ENCODE results near the gene PDE4B.
"Not testable (repeated sequence)": the region's sequence is repeated elsewhere in the genome, so short reads cannot be mapped to it uniquely, and the experiment has no call there.

PDE4B gene

DNA sequence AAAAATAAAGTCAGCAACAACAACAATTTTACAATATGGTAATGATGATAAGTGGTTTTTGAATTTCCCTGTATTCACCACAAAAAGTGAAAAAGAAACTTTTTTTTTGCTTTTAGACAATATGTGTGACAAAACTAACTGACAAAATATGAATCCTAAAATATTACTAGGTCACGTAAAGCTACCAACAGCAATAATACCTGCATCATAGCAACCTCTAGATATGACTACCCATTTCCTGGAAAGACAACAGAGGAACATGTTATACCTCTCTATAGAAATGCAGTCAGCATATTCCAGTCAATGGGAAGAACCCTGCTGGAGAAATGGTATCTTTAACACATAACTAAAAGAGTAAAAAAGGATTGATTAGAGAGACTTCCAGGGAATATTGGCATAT lies 73.7 kb downstream of the PDE4B start:
- no peaks in the 10 kb centered on the region for H3K9me3 ChIP-seq (ENCODE audit: low read length)
- no peaks in the 10 kb centered on the region for H3K9me2 ChIP-seq (ENCODE audit: low read depth, low read length)
- H2AFZ ChIP-seq (ENCODE audit: low read length): no peak overlapping the region
- no peak overlapping the region for H3K4me3 ChIP-seq (ENCODE audit: low read depth, low read length, poor library complexity, severe bottlenecking)
- no peaks in the 10 kb centered on the region for H3K4me1 ChIP-seq (ENCODE audit: insufficient read depth, low read length, severe bottlenecking)
- H3K79me2 ChIP-seq (ENCODE audit: insufficient read depth, low read length): no peaks in the 10 kb centered on the region
- no peaks in the 10 kb centered on the region for H3K27me3 ChIP-seq (ENCODE audit: insufficient read depth, low read length)
- no peak overlapping the region for H3K9ac ChIP-seq (ENCODE audit: low read length)
- H3K36me3 ChIP-seq (ENCODE audit: insufficient read depth, low read length): no peaks in the 10 kb centered on the region
- no peak overlapping the region for H3K4me2 ChIP-seq (ENCODE audit: low read length)
- no peak overlapping the region for H3K27ac ChIP-seq (ENCODE audit: low read depth, low read length, poor library complexity, severe bottlenecking)
- H4K20me1 ChIP-seq (ENCODE audit: insufficient read depth, low read length): no peaks in the 10 kb centered on the region
- H3F3A ChIP-seq (ENCODE audit: insufficient read depth, low read length): no peaks in the 10 kb centered on the region
- TF ChIP-seq, protein P1, sequence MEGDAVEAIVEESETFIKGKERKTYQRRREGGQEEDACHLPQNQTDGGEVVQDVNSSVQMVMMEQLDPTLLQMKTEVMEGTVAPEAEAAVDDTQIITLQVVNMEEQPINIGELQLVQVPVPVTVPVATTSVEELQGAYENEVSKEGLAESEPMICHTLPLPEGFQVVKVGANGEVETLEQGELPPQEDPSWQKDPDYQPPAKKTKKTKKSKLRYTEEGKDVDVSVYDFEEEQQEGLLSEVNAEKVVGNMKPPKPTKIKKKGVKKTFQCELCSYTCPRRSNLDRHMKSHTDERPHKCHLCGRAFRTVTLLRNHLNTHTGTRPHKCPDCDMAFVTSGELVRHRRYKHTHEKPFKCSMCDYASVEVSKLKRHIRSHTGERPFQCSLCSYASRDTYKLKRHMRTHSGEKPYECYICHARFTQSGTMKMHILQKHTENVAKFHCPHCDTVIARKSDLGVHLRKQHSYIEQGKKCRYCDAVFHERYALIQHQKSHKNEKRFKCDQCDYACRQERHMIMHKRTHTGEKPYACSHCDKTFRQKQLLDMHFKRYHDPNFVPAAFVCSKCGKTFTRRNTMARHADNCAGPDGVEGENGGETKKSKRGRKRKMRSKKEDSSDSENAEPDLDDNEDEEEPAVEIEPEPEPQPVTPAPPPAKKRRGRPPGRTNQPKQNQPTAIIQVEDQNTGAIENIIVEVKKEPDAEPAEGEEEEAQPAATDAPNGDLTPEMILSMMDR (IDR thresholded peaks at IDR 0.05; ENCODE audit: low read length): no peak
- no peak for TF ChIP-seq EZH2 (IDR thresholded peaks at IDR 0.05; ENCODE audit: borderline replicate concordance, low read length)

DNA sequence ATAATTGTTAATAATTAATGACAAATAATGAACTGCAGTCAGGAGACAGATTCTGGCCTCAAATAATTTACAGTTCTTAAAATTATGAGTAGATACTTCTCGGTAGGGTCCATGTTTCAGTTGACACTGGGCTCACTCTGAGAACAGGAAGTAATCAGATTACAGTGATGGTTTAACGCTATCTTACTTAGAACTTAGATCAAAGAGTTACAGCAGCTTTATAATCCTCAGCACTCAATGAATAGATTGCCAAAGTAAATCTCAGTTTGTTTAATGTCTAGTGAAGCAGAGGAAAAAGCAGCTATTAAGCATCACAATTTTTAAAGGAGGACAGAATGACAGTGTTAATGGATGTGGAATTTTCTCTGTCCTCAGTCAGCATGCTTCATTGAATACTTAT lies 79.6 kb downstream of the PDE4B start:
- TF ChIP-seq, protein P1 (IDR thresholded peaks at IDR 0.05; ENCODE audit: low read length): no peak
- TF ChIP-seq EZH2 (IDR thresholded peaks at IDR 0.05; ENCODE audit: borderline replicate concordance, low read length): no peak
- Histone ChIP-seq H3K4me1 (ENCODE audit: insufficient read depth, low read length, severe bottlenecking) (no peaks in the 10 kb centered on the region), H4K20me1 (ENCODE audit: insufficient read depth, low read length) (no peaks in the 10 kb centered on the region), H3K9me3 (ENCODE audit: low read length) (no peaks in the 10 kb centered on the region), H3K79me2 (ENCODE audit: insufficient read depth, low read length) (no peaks in the 10 kb centered on the region), H3K4me2 (ENCODE audit: low read length) (no peak overlapping the region), H3K9me2 (ENCODE audit: low read depth, low read length) (no peaks in the 10 kb centered on the region), H3K27me3 (ENCODE audit: insufficient read depth, low read length) (no peaks in the 10 kb centered on the region), H3K27ac (ENCODE audit: low read depth, low read length, poor library complexity, severe bottlenecking) (no peak overlapping the region), H3K36me3 (ENCODE audit: insufficient read depth, low read length) (no peaks in the 10 kb centered on the region), H3K4me3 (ENCODE audit: low read depth, low read length, poor library complexity, severe bottlenecking) (no peak overlapping the region), H3F3A (ENCODE audit: insufficient read depth, low read length) (no peaks in the 10 kb centered on the region), H3K9ac (ENCODE audit: low read length) (no peak overlapping the region), H2AFZ (ENCODE audit: low read length) (no peak overlapping the region)

DNA sequence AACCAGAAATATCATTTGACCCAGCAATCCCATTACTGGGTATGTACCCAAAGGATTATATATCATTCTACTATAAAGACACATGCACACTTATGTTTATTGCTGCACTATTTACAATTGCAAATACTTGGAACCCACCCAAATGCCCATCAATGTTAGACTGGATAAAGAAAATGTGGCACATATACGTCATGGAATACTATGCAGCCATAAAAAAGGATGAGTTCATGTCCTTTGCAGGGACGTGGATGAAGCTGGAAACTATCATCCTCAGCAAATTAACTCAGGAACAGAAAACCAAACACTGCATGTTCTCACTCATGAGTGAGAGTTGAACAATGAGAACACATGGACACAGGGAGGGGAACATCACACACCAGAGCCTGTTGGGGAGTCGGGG lies 85.6 kb downstream of the PDE4B start:
- not testable (repeated sequence) for H3K4me2 ChIP-seq (ENCODE audit: low read length); H2AFZ ChIP-seq (ENCODE audit: low read length); H3K9me3 ChIP-seq (ENCODE audit: low read length); H3K36me3 ChIP-seq (ENCODE audit: insufficient read depth, low read length); H3K9me2 ChIP-seq (ENCODE audit: low read depth, low read length); H3K4me1 ChIP-seq (ENCODE audit: insufficient read depth, low read length, severe bottlenecking); H3K9ac ChIP-seq (ENCODE audit: low read length); H3K79me2 ChIP-seq (ENCODE audit: insufficient read depth, low read length); H3K27ac ChIP-seq (ENCODE audit: low read depth, low read length, poor library complexity, severe bottlenecking); H4K20me1 ChIP-seq (ENCODE audit: insufficient read depth, low read length); H3K4me3 ChIP-seq (ENCODE audit: low read depth, low read length, poor library complexity, severe bottlenecking); H3K27me3 ChIP-seq (ENCODE audit: insufficient read depth, low read length); H3F3A ChIP-seq (ENCODE audit: insufficient read depth, low read length)

DNA sequence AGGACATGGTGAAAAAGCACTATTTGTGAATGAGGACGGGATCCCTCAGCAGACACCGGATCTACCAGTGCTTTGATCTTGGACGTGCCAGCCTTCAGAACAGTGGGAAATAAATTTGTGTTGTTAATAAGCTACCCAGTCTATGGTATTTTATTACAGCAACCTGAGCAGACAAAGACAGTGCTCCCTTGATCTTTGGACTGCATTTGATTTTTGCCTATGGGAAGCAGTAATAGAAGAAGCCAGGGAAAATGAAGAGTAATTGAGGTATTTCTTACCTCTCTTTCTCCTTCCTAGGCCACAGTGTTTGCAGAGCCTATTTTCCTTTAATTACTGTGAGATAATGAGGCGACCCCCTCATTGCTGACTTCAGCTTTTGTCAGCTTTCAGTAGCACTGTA lies 87.9 kb downstream of the PDE4B start:
- Histone ChIP-seq H3K4me2 (ENCODE audit: low read length) (no peak overlapping the region), H3K4me1 (ENCODE audit: insufficient read depth, low read length, severe bottlenecking) (no peaks in the 10 kb centered on the region), H3K79me2 (ENCODE audit: insufficient read depth, low read length) (no peaks in the 10 kb centered on the region), H3K4me3 (ENCODE audit: low read depth, low read length, poor library complexity, severe bottlenecking) (no peak overlapping the region), H3K36me3 (ENCODE audit: insufficient read depth, low read length) (no peaks in the 10 kb centered on the region), H3K27ac (ENCODE audit: low read depth, low read length, poor library complexity, severe bottlenecking) (no peak overlapping the region), H3F3A (ENCODE audit: insufficient read depth, low read length) (no peaks in the 10 kb centered on the region), H4K20me1 (ENCODE audit: insufficient read depth, low read length) (no peaks in the 10 kb centered on the region), H3K9me2 (ENCODE audit: low read depth, low read length) (no peaks in the 10 kb centered on the region), H3K27me3 (ENCODE audit: insufficient read depth, low read length) (no peaks in the 10 kb centered on the region), H3K9ac (ENCODE audit: low read length) (no peak overlapping the region), H3K9me3 (ENCODE audit: low read length) (no peaks in the 10 kb centered on the region), H2AFZ (ENCODE audit: low read length) (no peak overlapping the region)
- no peak for TF ChIP-seq EZH2 (IDR thresholded peaks at IDR 0.05; ENCODE audit: borderline replicate concordance, low read length)
- TF ChIP-seq, protein P1 (IDR thresholded peaks at IDR 0.05; ENCODE audit: low read length): no peak
